ENCODE data around the gene SPO11.

The SPO11 gene

GRCh38 chr20:57310821-57311514, 18.6 kb upstream of the SPO11 start:
- no peak for DNase-seq (ENCODE audit: low read depth in 1 of 2, low spot score in 1 of 2)
- H3K27me3 ChIP-seq (ENCODE audit: insufficient read depth, poor library complexity, severe bottlenecking): peaks cover 6% of the 10 kb centered on the region
- H3K27ac ChIP-seq (replicated peaks): no peak overlapping the region
- no peak overlapping the region for H3K4me3 ChIP-seq (replicated peaks; ENCODE audit: insufficient read depth, low read length)
- no peak for TF ChIP-seq GABPA (IDR thresholded peaks at IDR 0.05; ENCODE audit: low read depth)
- no peak for TF ChIP-seq SPI1 (IDR thresholded peaks at IDR 0.05; ENCODE audit: borderline replicate concordance, low read depth)
- TF ChIP-seq CTCF (IDR thresholded peaks at IDR 0.05; ENCODE audit: insufficient read depth, low read length): no peak
- TF ChIP-seq REST (IDR thresholded peaks at IDR 0.05; ENCODE audit: insufficient replicate concordance, low read depth): no peak
- TF ChIP-seq POLR2AphosphoS5 (IDR thresholded peaks at IDR 0.05; ENCODE audit: low read depth): no peak

GRCh38 chr20:57312138-57312537, 17.5 kb upstream of the SPO11 start:
- DNase-seq (ENCODE audit: low read depth in 1 of 2, low spot score in 1 of 2): no peak
- TF ChIP-seq POLR2AphosphoS5 (IDR thresholded peaks at IDR 0.05; ENCODE audit: low read depth): no peak
- TF ChIP-seq CTCF (IDR thresholded peaks at IDR 0.05; ENCODE audit: insufficient read depth, low read length): no peak
- no peak for TF ChIP-seq SPI1 (IDR thresholded peaks at IDR 0.05; ENCODE audit: borderline replicate concordance, low read depth)
- no peak for TF ChIP-seq REST (IDR thresholded peaks at IDR 0.05; ENCODE audit: insufficient replicate concordance, low read depth)
- TF ChIP-seq GABPA (IDR thresholded peaks at IDR 0.05; ENCODE audit: low read depth): no peak
- H3K4me3 ChIP-seq (replicated peaks; ENCODE audit: insufficient read depth, low read length): no peak overlapping the region
- H3K27me3 ChIP-seq (ENCODE audit: insufficient read depth, poor library complexity, severe bottlenecking): peaks cover 6% of the 10 kb centered on the region
- H3K27ac ChIP-seq (replicated peaks): no peak overlapping the region

GRCh38 chr20:57313230-57313629, 16.4 kb upstream of the SPO11 start:
- no peak for DNase-seq (ENCODE audit: low read depth in 1 of 2, low spot score in 1 of 2)
- Histone ChIP-seq H3K27ac (replicated peaks) (no peak overlapping the region), H3K27me3 (ENCODE audit: insufficient read depth, poor library complexity, severe bottlenecking) (peaks cover 6% of the 10 kb centered on the region), H3K4me3 (replicated peaks; ENCODE audit: insufficient read depth, low read length) (no peak overlapping the region)
- TF ChIP-seq POLR2AphosphoS5 (IDR thresholded peaks at IDR 0.05; ENCODE audit: low read depth) (no peak), GABPA (IDR thresholded peaks at IDR 0.05; ENCODE audit: low read depth) (no peak), REST (IDR thresholded peaks at IDR 0.05; ENCODE audit: insufficient replicate concordance, low read depth) (no peak), SPI1 (IDR thresholded peaks at IDR 0.05; ENCODE audit: borderline replicate concordance, low read depth) (no peak), CTCF (IDR thresholded peaks at IDR 0.05; ENCODE audit: insufficient read depth, low read length) (no peak)

All from HL-60 (cell line).